HG03460 (cell line): ENCODE measurements around the gene TRMT61A.

Source experiments
- ATAC-seq: cut with Tn5 transposase; IDR thresholded peaks from one replicate; pipeline ENCODE4 v1.9.1; 2021; ENCODE audit not compliant: unreplicated experiment

The TRMT61A gene

DNA sequence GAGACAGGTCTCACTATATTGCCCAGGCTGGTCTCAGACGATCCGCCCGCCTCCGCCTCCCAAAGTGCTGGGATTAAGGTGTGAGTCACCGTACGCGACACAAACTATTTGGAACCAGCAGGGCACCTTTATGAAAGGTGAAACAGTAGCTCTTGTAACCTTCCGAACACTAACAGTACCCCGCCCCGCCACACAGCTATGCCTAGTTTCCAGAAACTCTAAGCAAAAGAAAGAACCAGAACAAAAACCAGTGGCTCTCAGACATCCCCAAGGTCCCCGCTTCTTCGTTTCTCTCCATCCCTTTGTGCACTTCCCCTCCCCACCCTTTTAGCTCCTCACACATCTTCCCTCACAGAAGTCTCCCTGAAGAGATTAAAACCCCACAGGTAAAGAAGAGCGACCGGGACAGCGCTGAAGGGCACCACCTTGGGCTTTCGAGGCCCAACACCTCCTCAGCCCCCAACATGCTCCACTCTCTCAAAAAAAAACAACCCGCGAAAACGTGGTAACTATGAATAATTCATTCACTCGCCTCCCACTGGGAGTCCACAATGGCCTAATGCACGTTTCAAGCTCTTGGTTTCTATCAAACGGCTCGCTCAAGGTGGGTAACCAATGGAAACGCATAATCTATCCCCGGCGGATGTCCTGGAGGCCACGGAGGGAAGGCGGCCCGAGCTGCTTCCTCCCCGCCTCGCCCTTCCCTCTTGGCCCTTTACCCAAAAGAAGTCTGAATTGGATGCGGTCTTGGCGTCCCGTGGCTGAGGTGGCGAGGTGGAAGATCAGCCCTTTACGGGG, 32.6 kb downstream of the TRMT61A start:
- ATAC-seq: no peak

DNA sequence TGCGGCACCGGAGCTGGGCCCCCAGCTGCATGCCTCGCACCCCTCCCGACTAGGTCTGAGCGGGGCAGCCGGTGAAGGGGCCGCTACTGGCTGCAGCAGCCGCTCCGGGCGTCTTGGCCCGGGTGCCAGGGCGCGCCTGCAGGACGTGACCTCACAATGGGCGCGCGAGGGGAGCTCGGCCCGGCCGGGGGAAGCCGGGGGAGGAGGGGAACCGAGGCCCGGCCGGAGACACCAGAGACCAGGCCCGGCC, 33.1 kb downstream of the TRMT61A start:
- ATAC-seq: peak; percentile 20

DNA sequence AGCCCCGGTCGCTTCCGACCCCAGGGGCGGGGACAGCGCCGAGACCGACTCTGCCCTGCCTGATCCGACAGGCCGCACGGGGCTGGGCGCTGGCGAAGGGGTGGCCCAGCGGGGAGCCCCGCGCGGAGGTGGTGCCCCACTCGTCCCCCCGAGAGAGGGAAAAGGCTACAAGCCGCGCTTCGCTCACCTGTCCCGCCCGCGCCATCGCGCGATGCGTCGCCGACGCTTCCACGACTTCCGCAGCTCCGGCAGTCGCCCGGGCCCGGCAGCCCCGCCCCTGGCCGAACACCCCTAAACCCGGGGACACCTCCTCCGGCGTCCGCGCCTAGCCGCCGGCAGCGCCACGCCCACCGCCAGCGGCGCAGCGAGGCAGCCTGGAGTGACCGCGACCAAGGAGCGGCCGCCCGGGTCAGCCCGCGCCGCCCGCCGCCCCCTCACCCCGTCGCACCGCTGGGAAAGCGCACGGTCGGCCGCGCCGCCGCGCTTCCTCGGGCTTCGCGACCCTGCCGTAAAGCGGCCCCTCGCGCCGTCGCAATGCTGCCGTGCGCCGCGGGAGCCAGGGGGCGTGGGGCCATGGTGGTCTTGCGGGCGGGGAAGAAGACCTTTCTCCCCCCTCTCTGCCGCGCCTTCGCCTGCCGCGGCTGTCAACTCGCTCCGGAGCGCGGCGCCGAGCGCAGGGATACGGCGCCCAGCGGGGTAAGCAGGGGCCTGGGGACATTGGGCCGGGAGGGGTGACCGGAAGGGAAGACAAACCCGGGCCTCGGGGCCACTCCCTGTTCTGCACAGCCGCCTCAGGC, 33.6 kb downstream of the TRMT61A start, which contains the start of the genes BAG5 and COA8:
BAG5 (minus strand) TSS at position 229 of the 797 bp plus-strand sequence. CDS start 1,493 bp downstream, outside the sequence.
COA8 (plus strand) TSS at position 532 of the 797 bp plus-strand sequence; CDS start at position 574, 42 bp downstream.
- ATAC-seq: peak; percentile 74

GRCh38 chr14:103563226-103563620, 34.2 kb downstream of the TRMT61A start:
- no peak for ATAC-seq

DNA sequence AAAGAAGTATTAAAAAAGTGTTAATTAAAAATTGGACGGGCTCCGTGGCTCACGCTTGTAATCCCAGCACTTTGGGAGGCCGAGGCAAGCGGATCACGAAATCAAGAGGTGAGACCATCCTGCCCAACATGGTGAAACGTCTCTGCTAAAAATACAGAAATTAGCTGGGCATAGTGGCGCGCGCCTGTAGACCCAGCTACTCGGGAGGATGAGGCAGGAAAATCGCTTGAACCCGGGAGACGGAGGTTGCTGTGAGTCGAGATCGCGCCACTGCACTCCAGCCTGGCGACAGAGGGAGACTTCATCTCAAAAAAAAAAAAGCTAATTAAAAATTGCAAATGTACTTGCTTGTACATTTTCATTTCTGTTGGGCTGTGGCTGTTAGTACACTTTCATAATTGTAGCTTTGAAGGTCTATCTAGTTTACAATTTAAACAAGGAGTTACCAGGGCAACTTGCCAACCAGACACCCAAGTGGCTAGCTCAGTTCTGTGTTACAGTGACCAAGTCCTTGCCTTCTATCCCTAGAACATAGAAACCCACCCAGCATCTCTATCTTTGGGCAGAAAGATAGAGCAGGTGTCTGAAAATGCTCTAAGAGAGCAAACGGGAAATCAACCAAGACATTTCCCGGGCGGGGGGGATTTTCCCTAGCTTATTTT, 35.0 kb downstream of the TRMT61A start:
- ATAC-seq: no peak

- no peak for ATAC-seq
Observed at GRCh38 chr14:103568952-103569351, 40.0 kb downstream of the TRMT61A start.

GRCh38 chr14:103569408-103569807, 40.4 kb downstream of the TRMT61A start:
- ATAC-seq: no peak

- ATAC-seq: no peak
Observed at GRCh38 chr14:103574104-103574503, 45.1 kb downstream of the TRMT61A start.

DNA sequence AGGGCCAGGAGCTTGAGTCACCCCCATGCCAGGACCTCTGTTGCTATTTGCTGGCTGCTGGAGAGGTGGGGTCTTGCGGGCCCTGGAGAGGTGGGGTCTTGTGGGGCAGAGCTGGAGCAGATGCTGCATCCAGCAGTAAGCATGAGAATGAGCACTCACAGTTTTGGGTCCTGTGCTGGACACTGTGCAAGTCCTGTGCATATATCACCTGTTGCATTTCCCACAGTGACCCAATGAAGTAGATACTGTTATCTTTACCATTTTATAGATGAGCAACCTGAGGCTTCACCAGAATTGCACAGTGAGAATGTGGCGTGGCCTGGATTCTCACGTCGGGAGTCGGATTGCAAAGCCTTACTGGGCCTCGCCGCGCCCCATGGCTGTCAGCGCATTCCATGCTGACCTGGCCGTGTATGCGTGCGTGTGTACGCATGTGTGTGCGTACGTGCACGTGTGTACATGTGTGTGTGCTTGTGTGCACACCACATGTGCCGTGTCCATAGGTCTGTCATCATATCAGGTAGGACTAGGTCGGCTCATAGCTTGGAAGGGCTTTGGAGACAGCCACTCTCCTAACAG, 45.8 kb downstream of the TRMT61A start:
- ATAC-seq: no peak

DNA sequence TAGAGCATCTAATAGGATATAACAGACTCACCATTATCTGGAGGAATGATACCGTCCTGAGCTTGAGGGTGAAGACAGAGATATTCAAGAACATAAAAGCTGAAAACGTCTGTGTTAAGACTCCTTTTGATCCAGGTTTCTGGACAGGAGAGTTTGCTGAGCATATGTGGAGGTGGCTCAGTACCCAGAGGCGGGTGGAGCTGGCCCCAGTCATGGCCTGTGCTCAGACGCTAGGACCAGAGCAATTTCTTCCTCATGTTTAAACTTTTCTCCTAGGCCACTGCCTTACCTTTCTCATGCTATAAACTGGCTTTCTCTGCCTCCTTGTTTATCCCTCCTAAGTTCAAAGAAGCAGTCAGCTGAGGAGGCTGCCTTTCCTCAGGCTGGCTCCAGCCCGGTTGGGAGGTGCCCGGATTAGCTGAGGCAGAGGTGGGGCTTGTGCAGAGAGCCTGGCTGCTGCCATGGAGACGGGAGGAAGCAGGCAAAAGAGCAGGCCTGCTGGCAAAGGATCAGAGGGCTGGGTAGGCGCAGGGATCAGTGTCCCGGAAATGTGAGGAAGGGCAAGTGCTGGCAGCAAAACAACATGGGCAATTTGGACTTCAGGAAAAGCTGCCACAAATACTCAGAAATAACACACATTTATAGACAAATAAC, 47.5 kb downstream of the TRMT61A start:
- ATAC-seq: no peak

DNA sequence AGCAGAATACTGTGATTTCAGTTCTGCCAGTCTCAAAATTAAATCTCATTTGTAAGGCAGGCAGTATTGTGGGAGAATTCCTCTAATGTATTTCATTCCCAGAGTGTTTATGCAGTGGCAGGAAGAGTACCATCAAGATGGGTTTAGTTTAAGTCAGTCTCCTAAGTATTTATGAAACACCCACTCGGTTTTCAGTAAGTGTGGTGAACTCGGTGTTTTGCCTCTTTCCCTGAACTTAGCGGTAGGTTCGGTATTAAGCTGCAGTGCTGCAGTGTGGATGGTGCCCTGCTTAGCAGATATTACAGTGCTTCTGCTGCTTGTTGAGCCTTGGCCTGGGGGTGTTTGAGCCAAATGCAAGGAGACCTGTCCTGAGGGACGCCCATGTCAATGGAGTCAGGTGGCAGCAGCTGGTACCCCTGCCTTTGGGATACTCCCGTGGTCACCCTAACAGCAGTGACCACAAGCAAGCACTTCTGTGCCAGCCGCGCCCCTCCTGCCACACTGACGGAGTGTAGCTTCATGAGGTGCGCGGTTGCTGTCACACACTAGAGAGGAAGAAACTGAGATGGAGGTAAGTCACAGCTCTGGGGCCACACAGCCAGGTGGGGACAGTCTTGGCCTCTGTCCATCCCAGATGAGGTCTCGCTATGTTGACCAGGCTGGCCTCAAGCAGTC, 49.5 kb downstream of the TRMT61A start:
- ATAC-seq: no peak

DNA sequence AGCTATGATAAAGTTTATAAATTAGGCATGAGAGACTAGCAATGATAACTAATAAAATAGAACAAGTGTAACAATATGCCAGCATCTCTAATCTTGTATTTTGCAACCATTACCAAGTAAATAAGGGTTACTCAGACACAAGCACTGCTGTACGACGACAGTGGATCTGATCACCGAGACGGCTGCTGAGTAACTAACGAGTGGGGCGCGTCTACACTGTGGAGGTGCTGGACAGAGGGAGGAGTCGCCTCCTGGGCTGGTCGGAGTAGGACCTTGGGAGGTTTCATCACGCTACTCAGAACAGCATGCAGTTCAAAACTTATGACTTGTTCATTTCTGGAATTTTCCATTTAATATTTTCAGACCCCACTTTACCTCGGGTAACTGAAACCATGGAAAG, 52.2 kb downstream of the TRMT61A start:
- ATAC-seq: no peak

GRCh38 chr14:103581954-103582703, 53.1 kb downstream of the TRMT61A start:
- ATAC-seq: no peak

GRCh38 chr14:103584326-103584915, 55.4 kb downstream of the TRMT61A start:
- no peak for ATAC-seq
